ENCODE measurements around the gene SMARCB1. TPM values are rescaled to one million over a fixed set of nuclear protein-coding genes. Genes with fewer than 3 reads are reported as not detected.

SMARCB1 gene
- total RNA-seq, 1 experiment from 2014 or later, result 136 TPM

GRCh38 chr22:23787600-23787896, 782 bp downstream of the SMARCB1 start:
- Mint-ChIP-seq H3K4me3 (peak overlapping the region; percentile 88 to 95), H3K4me1 (peaks cover 22 to 30% of the 10 kb centered on the region in 2 experiments), H3K27me3 (ENCODE audit: low read depth) (no peaks in the 10 kb centered on the region), H3K27ac (peak overlapping the region; percentile 78 to 88 (median 83); a peak in 6 of 7 replicates), H3K36me3 (ENCODE audit: insufficient read depth in 1 of 3, low read depth in 3 of 3) (peaks cover 2 to 17% (median 16%) of the 10 kb centered on the region in 3 experiments; a peak in 6 of 7 replicates), H3K9me3 (no peaks in the 10 kb centered on the region)
- Histone ChIP-seq H3T11ph (ENCODE audit: low read length) (no peak overlapping the region), H3K56ac (ENCODE audit: insufficient read length, low read depth, low read length) (no peak overlapping the region), H4K20me1 (ENCODE audit: control insufficient read depth, insufficient read depth, insufficient read length) (no peaks in the 10 kb centered on the region), H3K18ac (ENCODE audit: insufficient read length, low read depth, low read length) (no peak overlapping the region), H3K4me2 (ENCODE audit: insufficient read depth, insufficient read length, low read length) (peak overlapping the region; percentile 70), H3K4ac (ENCODE audit: low read depth, low read length) (no peak overlapping the region), H4K8ac (replicated peaks; ENCODE audit: insufficient read length, low read depth, low read length) (no peak overlapping the region), H3K4me1 (ENCODE audit: insufficient read depth, low read length) (peaks cover 2% of the 10 kb centered on the region; the same call in 1 of the 2 replicates), H2BK12ac (ENCODE audit: insufficient read length, low read depth, low read length) (no peak overlapping the region), H3K79me2 (ENCODE audit: insufficient read depth, low read length) (peaks cover 16% of the 10 kb centered on the region; the same call in 1 of the 2 replicates), H2BK20ac (ENCODE audit: low read depth, low read length, poor library complexity, severe bottlenecking) (no peak overlapping the region), H2AK5ac (ENCODE audit: insufficient read length, low read length) (no peak overlapping the region), H3K79me1 (ENCODE audit: insufficient read depth, low read depth, low read length, poor library complexity, severe bottlenecking) (no peaks in the 10 kb centered on the region), H3K9me3 (ENCODE audit: control insufficient read depth, low read depth, low read length) (no peaks in the 10 kb centered on the region), H2BK15ac (ENCODE audit: low read depth, low read length) (no peak overlapping the region), H2AFZ (ENCODE audit: low read length) (no peak overlapping the region), H3K23ac (ENCODE audit: insufficient read length, low read depth, low read length) (no peak overlapping the region), H2BK5ac (ENCODE audit: insufficient read length, low read length) (no peak overlapping the region), H4K5ac (ENCODE audit: insufficient read length, low read depth, low read length) (no peak overlapping the region), H4K91ac (ENCODE audit: insufficient read length, low read depth, low read length) (no peak overlapping the region), H3K9ac (ENCODE audit: extremely low read depth, insufficient read length, low read length) (peak overlapping the region; percentile 75), H3K23me2 (ENCODE audit: insufficient read length, low read depth, low read length, poor library complexity, severe bottlenecking) (peaks cover 2% of the 10 kb centered on the region), H3K27me3 (ENCODE audit: insufficient read depth, low read length) (no peaks in the 10 kb centered on the region), H3K14ac (ENCODE audit: insufficient read depth, low read length) (no peak overlapping the region), H2BK120ac (ENCODE audit: low read depth, low read length, poor library complexity, severe bottlenecking) (no peak overlapping the region), H3K27ac (ENCODE audit: insufficient read length, low read depth, low read length) (no peak overlapping the region)
- DNase-seq, result no peak
- WGBS (ENCODE audit: extremely low coverage, insufficient read length, low lambda C conversion rate), result no CpG with 5 or more reads among the region's 5 CpGs
- TF ChIP-seq, protein P1, sequence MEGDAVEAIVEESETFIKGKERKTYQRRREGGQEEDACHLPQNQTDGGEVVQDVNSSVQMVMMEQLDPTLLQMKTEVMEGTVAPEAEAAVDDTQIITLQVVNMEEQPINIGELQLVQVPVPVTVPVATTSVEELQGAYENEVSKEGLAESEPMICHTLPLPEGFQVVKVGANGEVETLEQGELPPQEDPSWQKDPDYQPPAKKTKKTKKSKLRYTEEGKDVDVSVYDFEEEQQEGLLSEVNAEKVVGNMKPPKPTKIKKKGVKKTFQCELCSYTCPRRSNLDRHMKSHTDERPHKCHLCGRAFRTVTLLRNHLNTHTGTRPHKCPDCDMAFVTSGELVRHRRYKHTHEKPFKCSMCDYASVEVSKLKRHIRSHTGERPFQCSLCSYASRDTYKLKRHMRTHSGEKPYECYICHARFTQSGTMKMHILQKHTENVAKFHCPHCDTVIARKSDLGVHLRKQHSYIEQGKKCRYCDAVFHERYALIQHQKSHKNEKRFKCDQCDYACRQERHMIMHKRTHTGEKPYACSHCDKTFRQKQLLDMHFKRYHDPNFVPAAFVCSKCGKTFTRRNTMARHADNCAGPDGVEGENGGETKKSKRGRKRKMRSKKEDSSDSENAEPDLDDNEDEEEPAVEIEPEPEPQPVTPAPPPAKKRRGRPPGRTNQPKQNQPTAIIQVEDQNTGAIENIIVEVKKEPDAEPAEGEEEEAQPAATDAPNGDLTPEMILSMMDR (conservative IDR thresholded peaks at IDR 0.05), result no peak
